ENCODE data around the gene SLC5A8. TPM values are rescaled to one million over a fixed set of nuclear protein-coding genes. Genes with fewer than 3 reads are reported as not detected.

Gene SLC5A8
- total and polyA plus RNA-seq, 4 donors: not detected

- Histone ChIP-seq H3K9ac (ENCODE audit: low read depth in 1 of 2, low read length in 2 of 2) (no peak overlapping the region), H3K27ac (ENCODE audit: low read depth in 1 of 2, low read length in 2 of 2) (no peak overlapping the region), H3K4me1 (ENCODE audit: control insufficient read depth in 4 of 4, insufficient read depth in 4 of 4, low read length in 3 of 4) (no peaks in the 10 kb centered on the region), H3K36me3 (ENCODE audit: control insufficient read depth in 4 of 4, insufficient read depth in 3 of 4, low read depth in 1 of 4, low read length in 3 of 4) (no peaks in the 10 kb centered on the region), H3K9me3 (ENCODE audit: control insufficient read depth in 4 of 4, low read length in 3 of 4) (peaks cover 0 to 9% (median 2%) of the 10 kb centered on the region in 4 donors), H3K27me3 (ENCODE audit: control insufficient read depth in 4 of 4, insufficient read depth in 4 of 4, low read length in 3 of 4) (peaks cover 0 to 3% (median 0%) of the 10 kb centered on the region in 4 donors), H3K4me3 (ENCODE audit: low read depth in 1 of 3, low read length in 3 of 3) (no peak overlapping the region)
- WGBS: 79% methylated on average over 2 of the region's 2 CpGs
- TF ChIP-seq MAX (IDR thresholded peaks at IDR 0.05) (no peak), FOXA1 (IDR thresholded peaks at IDR 0.05) (no peak), CTCF (IDR thresholded peaks at IDR 0.05; ENCODE audit: low read depth, low read length, missing input control) (no peak), HNF4A (conservative IDR thresholded peaks at IDR 0.05) (no peak), NR2F2 (IDR thresholded peaks at IDR 0.05) (no peak), RXRA (IDR thresholded peaks at IDR 0.05) (no peak), TAF1 (conservative IDR thresholded peaks at IDR 0.05) (no peak), HNF4G (IDR thresholded peaks at IDR 0.05) (no peak), GABPA (IDR thresholded peaks at IDR 0.05 in 1 of 2, conservative IDR thresholded peaks at IDR 0.05 in 1 of 2) (no peak), JUND (IDR thresholded peaks at IDR 0.05) (no peak), EGR1 (IDR thresholded peaks at IDR 0.05; ENCODE audit: low read depth in 2 of 2) (no peak), FOXA2 (IDR thresholded peaks at IDR 0.05) (no peak), REST (IDR thresholded peaks at IDR 0.05) (no peak), YY1 (IDR thresholded peaks at IDR 0.05) (no peak), ATF3 (IDR thresholded peaks at IDR 0.05) (no peak), SP1 (IDR thresholded peaks at IDR 0.05) (no peak), RAD21 (IDR thresholded peaks at IDR 0.05) (no peak)
- TF ChIP-seq, protein P1, sequence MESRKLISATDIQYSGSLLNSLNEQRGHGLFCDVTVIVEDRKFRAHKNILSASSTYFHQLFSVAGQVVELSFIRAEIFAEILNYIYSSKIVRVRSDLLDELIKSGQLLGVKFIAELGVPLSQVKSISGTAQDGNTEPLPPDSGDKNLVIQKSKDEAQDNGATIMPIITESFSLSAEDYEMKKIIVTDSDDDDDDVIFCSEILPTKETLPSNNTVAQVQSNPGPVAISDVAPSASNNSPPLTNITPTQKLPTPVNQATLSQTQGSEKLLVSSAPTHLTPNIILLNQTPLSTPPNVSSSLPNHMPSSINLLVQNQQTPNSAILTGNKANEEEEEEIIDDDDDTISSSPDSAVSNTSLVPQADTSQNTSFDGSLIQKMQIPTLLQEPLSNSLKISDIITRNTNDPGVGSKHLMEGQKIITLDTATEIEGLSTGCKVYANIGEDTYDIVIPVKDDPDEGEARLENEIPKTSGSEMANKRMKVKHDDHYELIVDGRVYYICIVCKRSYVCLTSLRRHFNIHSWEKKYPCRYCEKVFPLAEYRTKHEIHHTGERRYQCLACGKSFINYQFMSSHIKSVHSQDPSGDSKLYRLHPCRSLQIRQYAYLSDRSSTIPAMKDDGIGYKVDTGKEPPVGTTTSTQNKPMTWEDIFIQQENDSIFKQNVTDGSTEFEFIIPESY (IDR thresholded peaks at IDR 0.05): no peak
- DNase-seq (ENCODE audit: low spot score): no peak
Observed at GRCh38 chr12:101117842-101118241, 92.2 kb downstream of the SLC5A8 start.
